ENCODE results near the gene SIRT5.

SIRT5 gene

DNA sequence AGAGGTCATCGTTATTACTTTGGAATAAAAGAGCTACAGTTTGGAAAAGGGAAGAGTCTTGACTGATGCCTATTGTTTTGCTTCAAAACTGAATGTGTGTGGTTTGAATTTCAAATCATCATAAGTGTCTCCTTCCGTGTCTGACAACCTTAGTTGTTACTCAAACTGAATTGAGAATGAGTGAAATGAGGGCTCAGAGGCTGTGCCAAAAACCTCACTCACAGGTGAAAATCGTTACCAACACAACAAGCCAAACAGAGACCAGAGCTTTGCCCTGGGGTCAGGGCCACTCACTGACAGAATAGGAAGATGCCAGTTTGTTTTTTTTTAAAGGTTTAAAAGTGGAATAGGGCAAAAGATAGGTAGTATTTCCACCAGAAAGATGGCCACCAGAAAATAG, 15.2 kb upstream of the SIRT5 start:
- in situ Hi-C loops (cut with MboI; ENCODE audit: low pct_unique_long_range_greater_than_20kb, low sequenced_read_pairs, unreplicated experiment), result no loop called here
- TF ChIP-seq, protein P1, sequence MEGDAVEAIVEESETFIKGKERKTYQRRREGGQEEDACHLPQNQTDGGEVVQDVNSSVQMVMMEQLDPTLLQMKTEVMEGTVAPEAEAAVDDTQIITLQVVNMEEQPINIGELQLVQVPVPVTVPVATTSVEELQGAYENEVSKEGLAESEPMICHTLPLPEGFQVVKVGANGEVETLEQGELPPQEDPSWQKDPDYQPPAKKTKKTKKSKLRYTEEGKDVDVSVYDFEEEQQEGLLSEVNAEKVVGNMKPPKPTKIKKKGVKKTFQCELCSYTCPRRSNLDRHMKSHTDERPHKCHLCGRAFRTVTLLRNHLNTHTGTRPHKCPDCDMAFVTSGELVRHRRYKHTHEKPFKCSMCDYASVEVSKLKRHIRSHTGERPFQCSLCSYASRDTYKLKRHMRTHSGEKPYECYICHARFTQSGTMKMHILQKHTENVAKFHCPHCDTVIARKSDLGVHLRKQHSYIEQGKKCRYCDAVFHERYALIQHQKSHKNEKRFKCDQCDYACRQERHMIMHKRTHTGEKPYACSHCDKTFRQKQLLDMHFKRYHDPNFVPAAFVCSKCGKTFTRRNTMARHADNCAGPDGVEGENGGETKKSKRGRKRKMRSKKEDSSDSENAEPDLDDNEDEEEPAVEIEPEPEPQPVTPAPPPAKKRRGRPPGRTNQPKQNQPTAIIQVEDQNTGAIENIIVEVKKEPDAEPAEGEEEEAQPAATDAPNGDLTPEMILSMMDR (IDR thresholded peaks at IDR 0.05; ENCODE audit: extremely low read depth, insufficient read depth, missing control alignments), result no peak
- no peak for DNase-seq (ENCODE audit: low spot score)

GRCh38 chr6:13559968-13560650, 14.3 kb upstream of the SIRT5 start:
- TF ChIP-seq, protein P1 (IDR thresholded peaks at IDR 0.05; ENCODE audit: extremely low read depth, insufficient read depth, missing control alignments), result no peak
- in situ Hi-C loops (cut with MboI; ENCODE audit: low pct_unique_long_range_greater_than_20kb, low sequenced_read_pairs, unreplicated experiment), result no loop called here
- no peak for DNase-seq (ENCODE audit: low spot score)

DNA sequence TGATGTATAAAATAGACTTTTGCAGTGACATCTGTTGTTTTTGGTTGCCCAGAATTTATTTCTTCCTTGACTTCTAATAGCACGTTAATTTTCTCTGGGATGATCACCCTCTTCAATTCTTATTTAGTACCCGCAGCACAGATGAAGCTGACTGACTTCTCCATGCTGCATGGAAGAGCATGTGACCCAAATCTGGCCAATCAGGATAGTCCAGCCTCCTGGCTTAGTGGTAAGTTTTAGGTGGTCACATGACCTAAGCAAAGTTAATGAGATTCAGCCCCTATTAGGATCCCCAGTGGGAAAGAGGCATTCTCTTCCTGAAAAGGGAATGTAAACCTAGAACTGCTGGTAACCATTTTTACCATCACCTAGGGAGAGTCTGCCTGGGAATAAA, 13.8 kb upstream of the SIRT5 start:
- no peak for DNase-seq (ENCODE audit: low spot score)
- TF ChIP-seq, protein P1 (IDR thresholded peaks at IDR 0.05; ENCODE audit: extremely low read depth, insufficient read depth, missing control alignments), result no peak
- in situ Hi-C loops (cut with MboI; ENCODE audit: low pct_unique_long_range_greater_than_20kb, low sequenced_read_pairs, unreplicated experiment), result no loop called here

GRCh38 chr6:13561624-13562267, 12.7 kb upstream of the SIRT5 start:
- in situ Hi-C loops (cut with MboI; ENCODE audit: low pct_unique_long_range_greater_than_20kb, low sequenced_read_pairs, unreplicated experiment), result no loop called here
- DNase-seq (ENCODE audit: low spot score), result no peak
- TF ChIP-seq, protein P1 (IDR thresholded peaks at IDR 0.05; ENCODE audit: extremely low read depth, insufficient read depth, missing control alignments), result no peak

DNA sequence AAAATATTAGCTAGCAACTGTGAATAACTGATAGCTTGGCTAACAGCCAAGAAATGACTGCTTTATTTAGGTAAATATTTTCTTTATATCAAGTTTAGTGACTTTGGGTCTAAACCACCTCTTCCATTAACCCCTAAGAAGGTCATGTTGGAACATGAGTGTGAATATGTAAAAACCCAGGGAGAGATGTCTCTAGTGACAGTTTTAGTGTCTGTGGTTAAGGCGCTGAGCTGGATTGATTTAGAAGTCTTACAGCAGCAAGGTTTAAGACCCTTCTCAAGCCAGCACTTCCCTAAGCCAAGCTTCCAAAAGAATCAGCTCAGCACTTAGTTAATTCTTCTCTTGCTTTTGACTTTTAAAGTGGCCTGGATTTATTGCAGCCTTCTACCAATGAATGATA, 11.4 kb upstream of the SIRT5 start:
- in situ Hi-C loops (cut with MboI; ENCODE audit: low pct_unique_long_range_greater_than_20kb, low sequenced_read_pairs, unreplicated experiment), result no loop called here
- TF ChIP-seq, protein P1 (IDR thresholded peaks at IDR 0.05; ENCODE audit: extremely low read depth, insufficient read depth, missing control alignments), result no peak
- no peak for DNase-seq (ENCODE audit: low spot score)

DNA sequence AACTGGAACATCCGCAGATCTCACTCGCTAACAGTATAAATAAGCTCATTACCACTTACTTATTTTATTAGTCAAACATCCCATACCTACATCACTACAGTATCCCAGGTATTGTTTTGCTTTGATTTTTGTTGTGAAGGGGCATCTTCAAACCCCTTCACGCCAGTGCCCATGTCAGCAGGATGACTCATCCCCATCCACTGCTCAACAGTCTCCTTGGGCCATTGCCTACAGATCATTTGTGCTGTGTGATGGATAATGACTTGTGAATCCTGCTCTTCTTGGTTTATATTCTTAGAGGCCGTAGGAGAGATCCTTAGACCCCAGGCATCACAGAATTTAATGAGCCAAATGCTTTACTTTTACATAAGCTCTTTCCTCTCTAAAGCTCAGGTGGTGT, 8.5 kb upstream of the SIRT5 start:
- in situ Hi-C loops (cut with MboI; ENCODE audit: low pct_unique_long_range_greater_than_20kb, low sequenced_read_pairs, unreplicated experiment), result no loop called here
- DNase-seq (ENCODE audit: low spot score), result no peak
- TF ChIP-seq, protein P1 (IDR thresholded peaks at IDR 0.05; ENCODE audit: extremely low read depth, insufficient read depth, missing control alignments), result no peak
